Thyroid gland (tissue), 4 donors: ENCODE data around the gene UBE2E2. TPM values are rescaled to one million over a fixed set of nuclear protein-coding genes. Genes with fewer than 3 reads are reported as not detected.

Source experiments
- DNase-seq, 2 donors: peaks; one replicate each; pipeline ENCODE4 v3.0.0-alpha.2; 2019
- H3K27ac ChIP-seq, 3 donors: fragments of 200-600 bp; sonication (generic); 1 replicate in 2 of 3; 2 replicates in 1 of 3; pipeline ENCODE4 v1.5.1; 2016 to 2019; ENCODE audit warnings: mild to moderate bottlenecking in 1 of 3, moderate library complexity in 1 of 3
- H3K27me3 ChIP-seq: fragments of 200-600 bp; sonication (generic); one replicate; pipeline ENCODE4 v1.5.1; 2019
- H3K36me3 ChIP-seq, 2 donors: fragments of 200-600 bp; sonication (generic); one replicate each; pipeline ENCODE4 v1.5.1; 2016 to 2019
- H3K4me1 ChIP-seq, 2 donors: fragments of 200-600 bp; sonication (generic); one replicate each; pipeline ENCODE4 v1.5.1; 2017 to 2019
- H3K4me3 ChIP-seq, 3 donors: fragments of 200-600 bp; sonication (generic); replicated peaks in 1 of 3; 1 replicate in 2 of 3; 2 replicates in 1 of 3; pipeline ENCODE4 v1.5.1; 2016; ENCODE audit warnings: mild to moderate bottlenecking in 1 of 3
- H3K9me3 ChIP-seq: fragments of 200-600 bp; sonication (generic); one replicate; pipeline ENCODE4 v1.5.1; 2017
- CTCF ChIP-seq, 6 experiments: fragments of 200-600 bp in 3 of 6; fragments of 450-650 bp in 3 of 6; sonication (generic) in 3 of 6; IDR thresholded peaks; one replicate each; pipeline ENCODE4 v1.5.1; 2016 to 2019; ENCODE audit warnings: antibody characterized with exemption in 6 of 6, mild to moderate bottlenecking in 2 of 6, inconsistent platforms in 1 of 6, moderate library complexity in 1 of 6
- POLR2A ChIP-seq, 2 donors: fragments of 450-650 bp; IDR thresholded peaks; one replicate each; pipeline ENCODE4 v1.6.1; 2017; ENCODE audit warnings: antibody characterized with exemption in 2 of 2, mild to moderate bottlenecking in 2 of 2, moderate library complexity in 1 of 2
- WGBS, 2 donors: methylation state at CpG; one replicate each; pipeline ENCODE4 v1.1.5; 2017; 5-methylcytosine and 5-hydroxymethylcytosine counted together
- intact Hi-C: fragments of 100-400 bp; cut with DNase I; formaldehyde crosslinking; loops from one replicate; pipeline ENCODE4 v1.15.1; 2023
- total RNA-seq, 4 donors: library from RNA; depleted of rRNA; stranded (reverse); fragments of >200 nt; gene quantifications; one replicate each; pipeline ENCODE4 v1.2.3, GENCODE V29; 2016

UBE2E2 gene
- total RNA-seq, 4 donors from 2014 or later = 28.5 to 46.0 (median 38.4) TPM

GRCh38 chr3:23468203-23468602, 265.1 kb downstream of the UBE2E2 start:
- Histone ChIP-seq H3K9me3 (no peaks in the 10 kb centered on the region), H3K4me1 (no peaks in the 10 kb centered on the region), H3K36me3 (no peaks in the 10 kb centered on the region), H3K27me3 (no peaks in the 10 kb centered on the region), H3K27ac (no peak overlapping the region), H3K4me3 (no peak overlapping the region)
- 90 to 95% methylated on average over 1 of the region's 1 CpG for WGBS, 2 donors
- TF ChIP-seq POLR2A (IDR thresholded peaks at IDR 0.05) = no peak
- TF ChIP-seq CTCF (IDR thresholded peaks at IDR 0.05) = no peak
- intact Hi-C loops = no loop called here
- no peak for DNase-seq

- no peaks in the 10 kb centered on the region for H3K4me1 ChIP-seq
- 89 to 90% methylated on average over 4 of the region's 4 CpGs for WGBS, 2 donors
- H3K9me3 ChIP-seq = no peaks in the 10 kb centered on the region
- DNase-seq = no peak
- TF ChIP-seq POLR2A (IDR thresholded peaks at IDR 0.05) = no peak
- TF ChIP-seq CTCF (IDR thresholded peaks at IDR 0.05) = no peak
- no peaks in the 10 kb centered on the region for H3K36me3 ChIP-seq
- H3K27me3 ChIP-seq = no peaks in the 10 kb centered on the region
- no peak overlapping the region for H3K4me3 ChIP-seq
- intact Hi-C loops = no loop called here
- H3K27ac ChIP-seq = no peak overlapping the region
These were observed 271.6 kb downstream of the UBE2E2 start for GRCh38 chr3:23474580-23475357.

- Histone ChIP-seq H3K36me3 (no peaks in the 10 kb centered on the region), H3K27ac (no peak overlapping the region), H3K9me3 (no peaks in the 10 kb centered on the region), H3K4me1 (no peaks in the 10 kb centered on the region), H3K27me3 (no peaks in the 10 kb centered on the region), H3K4me3 (no peak overlapping the region)
- 92 to 95% methylated on average over 2 of the region's 2 CpGs for WGBS, 2 donors
- TF ChIP-seq POLR2A (IDR thresholded peaks at IDR 0.05) = no peak
- TF ChIP-seq CTCF (IDR thresholded peaks at IDR 0.05) = no peak
- no peak for DNase-seq
- intact Hi-C loops = no loop called here
These were observed 272.3 kb downstream of the UBE2E2 start for GRCh38 chr3:23475446-23475845.

- no peaks in the 10 kb centered on the region for H3K36me3 ChIP-seq
- no peak for DNase-seq
- H3K9me3 ChIP-seq = no peaks in the 10 kb centered on the region
- no peak for TF ChIP-seq POLR2A (IDR thresholded peaks at IDR 0.05)
- TF ChIP-seq CTCF (IDR thresholded peaks at IDR 0.05) = no peak
- H3K4me3 ChIP-seq = no peak overlapping the region
- WGBS, 2 donors = 73 to 100% methylated on average over 1 to 3 of the region's 3 CpGs
- no peak overlapping the region for H3K27ac ChIP-seq
- no peaks in the 10 kb centered on the region for H3K4me1 ChIP-seq
- intact Hi-C loops = no loop called here
- H3K27me3 ChIP-seq = no peaks in the 10 kb centered on the region
These were observed 275.9 kb downstream of the UBE2E2 start for GRCh38 chr3:23479026-23479425.

GRCh38 chr3:23479615-23480328, 276.6 kb downstream of the UBE2E2 start:
- no peak for DNase-seq
- intact Hi-C loops = no loop called here
- WGBS, 2 donors = 87 to 100% methylated on average over 2 to 7 of the region's 7 CpGs
- Histone ChIP-seq H3K4me1 (no peaks in the 10 kb centered on the region), H3K4me3 (no peak overlapping the region), H3K27me3 (no peaks in the 10 kb centered on the region), H3K9me3 (no peaks in the 10 kb centered on the region), H3K36me3 (no peaks in the 10 kb centered on the region), H3K27ac (no peak overlapping the region)
- TF ChIP-seq CTCF (IDR thresholded peaks at IDR 0.05) = no peak
- no peak for TF ChIP-seq POLR2A (IDR thresholded peaks at IDR 0.05)
